Measurements from ENCODE around the gene SLC6A15.

Gene SLC6A15

GRCh38 chr12:84826925-84827324 is 85.7 kb downstream of the SLC6A15 start:
- TF ChIP-seq CTCF (IDR thresholded peaks at IDR 0.05; ENCODE audit: low read depth, low read length, missing control alignments): no peak
- no peaks in the 10 kb centered on the region for H3K27me3 ChIP-seq (replicated peaks)
- H3K36me3 ChIP-seq (replicated peaks): no peaks in the 10 kb centered on the region
- H3K27ac ChIP-seq: no peak overlapping the region
- no peak overlapping the region for H3K4me3 ChIP-seq (ENCODE audit: low read depth, low read length)
- no peak for DNase-seq
- in situ Hi-C loops (cut with HindIII; ENCODE audit: low pct_ligation_motif_present, low sequenced_read_pairs): no loop called here

DNA sequence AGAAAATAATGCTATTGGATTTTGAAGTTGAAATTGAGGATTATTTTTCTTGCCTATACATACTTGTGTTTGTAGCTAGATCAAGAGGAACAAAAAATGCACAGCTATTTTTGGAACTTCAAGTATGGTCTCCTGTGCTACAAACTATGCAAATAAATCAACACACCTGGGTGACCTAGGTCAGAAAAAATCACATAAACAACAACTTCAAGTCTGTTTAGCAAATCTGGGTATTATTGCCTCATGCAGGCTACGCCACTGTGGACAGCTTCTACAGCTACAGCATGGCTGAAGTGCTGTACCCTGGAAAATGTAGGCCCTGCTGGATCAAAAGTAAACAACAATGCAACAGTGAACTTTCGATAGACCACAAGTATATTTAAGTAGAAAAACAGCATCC is 87.5 kb downstream of the SLC6A15 start:
- Histone ChIP-seq H3K27ac (no peak overlapping the region), H3K36me3 (replicated peaks) (no peaks in the 10 kb centered on the region), H3K4me3 (ENCODE audit: low read depth, low read length) (no peak overlapping the region), H3K27me3 (replicated peaks) (no peaks in the 10 kb centered on the region)
- in situ Hi-C loops (cut with HindIII; ENCODE audit: low pct_ligation_motif_present, low sequenced_read_pairs): no loop called here
- no peak for DNase-seq
- TF ChIP-seq CTCF (IDR thresholded peaks at IDR 0.05; ENCODE audit: low read depth, low read length, missing control alignments): no peak

DNA sequence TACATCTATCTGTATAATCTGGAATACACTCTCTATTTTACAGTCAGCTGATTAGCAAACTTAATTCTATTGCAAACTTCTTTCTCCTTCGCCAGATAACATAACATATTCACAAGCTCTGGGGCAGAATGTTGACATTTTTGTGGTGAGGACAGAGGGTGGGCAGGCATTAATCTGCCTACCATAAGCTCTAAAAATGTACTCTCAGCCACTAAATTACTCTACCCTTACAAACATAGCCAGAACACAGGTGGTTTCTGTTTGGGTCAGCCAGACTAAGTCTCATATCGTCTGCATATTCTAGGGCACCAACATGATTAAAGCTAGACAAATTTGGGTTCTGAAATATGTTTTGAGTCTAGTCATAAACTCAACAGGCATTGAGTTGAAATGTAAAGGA is 90.1 kb downstream of the SLC6A15 start:
- H3K27ac ChIP-seq: no peak overlapping the region
- H3K4me3 ChIP-seq (ENCODE audit: low read depth, low read length): no peak overlapping the region
- H3K27me3 ChIP-seq (replicated peaks): no peaks in the 10 kb centered on the region
- in situ Hi-C loops (cut with HindIII; ENCODE audit: low pct_ligation_motif_present, low sequenced_read_pairs): no loop called here
- TF ChIP-seq CTCF (IDR thresholded peaks at IDR 0.05; ENCODE audit: low read depth, low read length, missing control alignments): no peak
- peak; percentile 48 for DNase-seq
- H3K36me3 ChIP-seq (replicated peaks): no peaks in the 10 kb centered on the region

- no peak overlapping the region for H3K27ac ChIP-seq
- H3K4me3 ChIP-seq (ENCODE audit: low read depth, low read length): no peak overlapping the region
- in situ Hi-C loops (cut with HindIII; ENCODE audit: low pct_ligation_motif_present, low sequenced_read_pairs): no loop called here
- TF ChIP-seq CTCF (IDR thresholded peaks at IDR 0.05; ENCODE audit: low read depth, low read length, missing control alignments): no peak
- DNase-seq: no peak
- H3K36me3 ChIP-seq (replicated peaks): no peaks in the 10 kb centered on the region
- no peaks in the 10 kb centered on the region for H3K27me3 ChIP-seq (replicated peaks)
Measured at GRCh38 chr12:84816916-84817695, 95.5 kb downstream of the SLC6A15 start.

GRCh38 chr12:84814664-84815245 is 97.8 kb downstream of the SLC6A15 start:
- TF ChIP-seq CTCF (IDR thresholded peaks at IDR 0.05; ENCODE audit: low read depth, low read length, missing control alignments): no peak
- peak; percentile 41 for DNase-seq

More at GRCh38 chr12:84814664-84815245, 97.8 kb downstream of the SLC6A15 start:
- in situ Hi-C loops (cut with HindIII; ENCODE audit: low pct_ligation_motif_present, low sequenced_read_pairs): no loop called here
- no peak overlapping the region for H3K27ac ChIP-seq
- H3K27me3 ChIP-seq (replicated peaks): no peaks in the 10 kb centered on the region
- H3K36me3 ChIP-seq (replicated peaks): no peaks in the 10 kb centered on the region
- H3K4me3 ChIP-seq (ENCODE audit: low read depth, low read length): no peak overlapping the region

All from brain microvascular endothelial cell (primary cell).